Ecto neural progenitor cell (in vitro differentiated cells): ENCODE results near the gene PLB1.
"Not testable (repeated sequence)": the region's sequence is repeated elsewhere in the genome, so short reads cannot be mapped to it uniquely, and the experiment has no call there.

Source experiments
- DNase-seq: peaks from one replicate; pipeline ENCODE4 v3.0.0-alpha.2; 2018; ENCODE audit warnings: low spot score

PLB1 gene

DNA sequence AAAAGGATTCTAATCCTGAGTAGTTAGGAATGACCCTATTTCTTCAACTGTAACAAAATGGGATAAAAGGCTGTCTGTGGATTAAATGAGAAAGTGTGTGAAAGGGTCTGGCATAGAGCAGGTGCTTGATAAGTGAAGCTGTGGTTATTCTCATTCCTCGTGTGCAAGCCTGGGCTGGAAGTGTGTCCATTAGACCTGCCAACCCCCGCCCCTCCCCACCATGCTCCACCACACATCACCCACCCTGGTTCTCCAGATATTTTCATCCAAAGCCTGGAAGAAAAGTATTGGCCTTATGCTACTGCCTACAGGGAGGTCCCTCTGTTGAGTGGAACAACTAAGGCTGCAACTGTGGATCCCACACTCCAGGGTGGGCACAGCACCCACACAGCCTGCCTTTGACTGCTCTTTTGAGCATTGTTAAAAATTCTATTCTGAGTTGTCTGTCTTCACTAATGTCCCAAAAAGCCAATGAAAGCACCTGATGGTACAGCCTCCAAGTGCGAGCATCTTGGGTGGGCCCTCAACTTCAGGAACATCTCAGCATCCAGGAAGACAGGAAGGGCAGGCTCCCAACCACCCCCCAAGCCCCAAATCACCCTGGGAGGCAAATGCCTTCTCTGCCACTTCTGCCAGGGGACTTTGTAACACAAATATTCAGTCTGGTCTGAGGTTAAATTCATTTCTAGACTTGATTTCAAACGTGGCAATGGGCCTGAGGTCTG lies 153.0 kb downstream of the PLB1 start:
- DNase-seq, result no peak

DNA sequence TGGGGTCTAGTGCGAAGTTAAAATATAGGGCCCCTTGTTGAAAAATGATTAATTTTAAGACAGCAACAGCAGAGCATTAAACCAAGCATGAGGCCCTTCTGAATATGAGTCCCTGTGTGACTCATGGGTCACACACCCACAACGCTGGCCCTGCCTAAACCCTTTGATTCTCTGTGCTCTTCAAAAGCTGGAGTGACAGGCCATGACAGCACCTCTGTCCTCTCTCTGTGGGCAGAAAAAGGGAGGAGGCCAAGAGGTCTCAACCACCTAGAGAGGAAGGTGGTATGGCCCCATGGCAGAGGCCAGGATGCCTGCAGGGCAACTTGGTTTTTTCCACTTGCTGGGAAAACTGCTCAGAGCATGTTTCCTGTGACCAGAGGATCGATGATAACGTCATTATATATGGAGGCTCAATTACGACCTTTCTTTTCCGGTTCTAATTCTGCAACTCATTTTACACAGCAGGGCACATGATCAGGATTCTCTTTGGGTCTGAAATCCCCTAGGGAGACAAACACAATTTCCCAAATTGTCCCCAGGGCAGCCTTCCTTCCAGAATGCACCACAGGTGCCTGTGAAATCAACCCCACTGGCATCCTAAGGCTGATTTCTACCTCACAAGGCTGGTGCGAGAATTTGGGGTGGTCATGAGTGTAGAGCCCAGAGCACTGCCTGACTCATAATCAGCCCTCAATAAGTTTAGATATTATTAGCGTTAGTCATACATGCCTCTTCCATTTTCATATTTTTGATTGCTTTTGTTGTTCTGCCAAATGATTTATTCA lies 153.8 kb downstream of the PLB1 start:
- DNase-seq, result no peak

DNA sequence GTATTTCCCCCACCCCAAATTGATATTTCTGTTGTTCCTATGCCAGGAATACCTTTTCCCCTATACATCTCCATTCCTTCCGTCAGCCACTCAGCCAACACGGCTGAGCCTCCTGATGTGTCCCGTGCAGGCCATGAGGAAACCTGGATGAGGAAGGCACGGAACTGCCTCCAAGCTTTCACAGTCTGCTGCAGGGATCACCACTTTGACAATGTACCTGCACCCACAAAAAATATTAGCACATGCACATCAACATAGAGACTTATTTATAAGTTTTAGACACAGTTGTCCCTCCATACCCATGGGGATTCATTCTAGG lies 154.4 kb downstream of the PLB1 start:
- DNase-seq, result no peak

GRCh38 chr2:28652217-28652616 lies 156.4 kb downstream of the PLB1 start:
- no peak for DNase-seq

- DNase-seq, result no peak
These were observed 158.2 kb downstream of the PLB1 start for GRCh38 chr2:28653892-28654662.

GRCh38 chr2:28654663-28655320 lies 158.9 kb downstream of the PLB1 start:
- no peak for DNase-seq

DNA sequence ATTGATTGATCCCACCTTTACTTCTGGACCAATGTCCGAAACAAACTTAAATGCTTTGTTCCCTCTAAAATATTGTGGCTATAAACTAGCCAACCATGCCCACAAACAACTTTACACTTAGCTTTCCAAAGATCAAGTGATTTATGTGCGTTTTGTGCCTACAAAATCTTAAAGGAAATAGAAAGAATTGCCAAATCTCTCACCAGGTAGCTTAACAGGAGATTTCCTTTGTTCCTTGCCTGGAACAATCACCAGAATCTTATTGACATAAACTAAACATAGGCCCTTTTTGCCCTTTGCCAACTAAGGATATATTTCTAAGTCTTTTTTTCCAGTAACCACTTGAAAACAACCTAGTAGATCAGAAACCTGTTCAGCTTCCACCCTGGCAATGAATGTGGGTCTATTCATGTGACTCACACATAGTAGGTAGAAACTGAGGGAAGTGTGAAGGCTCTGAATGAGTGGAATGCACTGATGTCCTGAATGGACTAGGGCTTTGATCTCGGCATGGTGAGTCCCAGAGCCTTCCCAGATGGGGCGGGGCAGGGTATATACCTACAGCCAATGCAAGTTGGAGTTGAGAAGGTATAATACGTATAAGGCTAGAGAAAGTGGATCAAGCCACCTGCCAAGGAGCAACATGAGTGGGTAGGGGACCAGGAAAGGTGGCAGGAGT lies 161.2 kb downstream of the PLB1 start:
- no peak for DNase-seq

- DNase-seq, result no peak
These were observed 162.5 kb downstream of the PLB1 start for GRCh38 chr2:28658369-28658768.

GRCh38 chr2:28659127-28659526 lies 163.3 kb downstream of the PLB1 start:
- DNase-seq, result no peak

GRCh38 chr2:28661589-28662001 lies 165.7 kb downstream of the PLB1 start:
- no peak for DNase-seq

DNA sequence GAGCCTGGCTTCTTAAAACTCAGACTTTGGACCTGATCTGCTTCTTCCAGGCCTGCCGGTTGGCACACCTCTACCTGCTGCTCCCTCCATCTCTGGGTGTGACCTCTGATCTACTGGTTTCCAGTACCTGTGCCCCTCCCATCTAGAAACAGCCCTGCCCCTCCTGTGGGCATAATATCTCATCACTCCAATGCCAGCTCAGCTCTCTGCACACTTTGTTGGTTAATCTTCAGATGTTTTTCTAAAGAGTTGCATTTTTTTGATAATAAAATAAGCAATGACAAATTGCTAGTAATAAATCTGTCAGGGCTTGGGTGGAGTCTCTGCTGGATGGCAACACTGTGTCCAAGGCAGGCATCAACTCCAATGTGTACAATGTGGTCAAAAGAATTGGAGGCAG lies 166.2 kb downstream of the PLB1 start:
- no peak for DNase-seq

DNA sequence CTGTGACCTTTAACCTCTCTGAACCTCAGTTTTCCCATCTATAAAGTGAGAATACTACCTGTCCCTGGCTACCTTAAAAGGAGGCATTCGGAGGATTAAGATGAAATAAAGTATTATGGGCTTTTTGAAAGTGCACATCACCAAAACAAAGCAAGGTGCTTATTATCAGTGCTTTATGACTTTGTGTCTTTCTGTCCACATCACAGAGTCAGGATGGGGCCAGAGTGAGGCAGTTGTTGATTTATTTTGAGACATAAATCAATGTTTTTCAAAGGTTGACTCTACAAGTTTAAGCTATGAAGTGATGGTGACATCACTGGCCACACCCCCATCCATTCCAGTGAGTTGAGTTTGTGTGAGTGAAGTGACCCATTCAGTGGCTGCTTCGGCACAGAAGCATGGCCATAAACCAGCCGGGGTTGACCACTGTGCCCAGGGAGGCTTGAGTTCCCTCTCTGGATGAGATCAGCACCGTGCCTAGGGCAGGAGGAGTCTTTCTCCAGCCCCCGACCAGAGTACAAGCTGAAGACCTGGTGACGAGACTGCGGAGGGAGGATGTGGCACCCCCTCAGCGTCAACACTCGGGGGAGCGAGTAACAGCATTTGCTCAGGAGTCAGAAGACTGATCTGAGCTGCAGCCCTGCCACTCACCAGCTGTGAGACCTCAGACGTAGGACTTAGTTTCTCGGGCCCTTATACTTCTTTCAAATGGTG lies 166.8 kb downstream of the PLB1 start:
- DNase-seq, result no peak

DNA sequence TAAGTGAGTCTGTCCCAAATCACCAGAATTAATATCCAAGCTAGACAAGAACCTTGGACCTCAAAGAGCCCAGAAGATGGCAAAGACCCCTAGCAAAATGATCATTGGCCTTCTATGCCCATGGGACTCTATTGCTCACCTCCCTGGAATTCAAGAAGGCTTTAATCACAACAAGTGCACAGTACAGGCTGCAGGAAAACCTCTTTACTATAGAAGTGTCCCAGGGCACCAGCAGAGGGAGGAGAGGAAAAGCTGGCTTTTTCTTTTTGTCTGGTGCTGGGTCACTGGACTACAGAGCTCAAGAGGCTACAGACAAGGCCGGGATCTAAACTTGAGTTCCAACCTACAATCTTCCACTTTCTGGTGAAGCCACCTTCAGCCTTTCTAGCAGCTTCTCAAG lies 167.5 kb downstream of the PLB1 start:
- DNase-seq, result no peak

DNA sequence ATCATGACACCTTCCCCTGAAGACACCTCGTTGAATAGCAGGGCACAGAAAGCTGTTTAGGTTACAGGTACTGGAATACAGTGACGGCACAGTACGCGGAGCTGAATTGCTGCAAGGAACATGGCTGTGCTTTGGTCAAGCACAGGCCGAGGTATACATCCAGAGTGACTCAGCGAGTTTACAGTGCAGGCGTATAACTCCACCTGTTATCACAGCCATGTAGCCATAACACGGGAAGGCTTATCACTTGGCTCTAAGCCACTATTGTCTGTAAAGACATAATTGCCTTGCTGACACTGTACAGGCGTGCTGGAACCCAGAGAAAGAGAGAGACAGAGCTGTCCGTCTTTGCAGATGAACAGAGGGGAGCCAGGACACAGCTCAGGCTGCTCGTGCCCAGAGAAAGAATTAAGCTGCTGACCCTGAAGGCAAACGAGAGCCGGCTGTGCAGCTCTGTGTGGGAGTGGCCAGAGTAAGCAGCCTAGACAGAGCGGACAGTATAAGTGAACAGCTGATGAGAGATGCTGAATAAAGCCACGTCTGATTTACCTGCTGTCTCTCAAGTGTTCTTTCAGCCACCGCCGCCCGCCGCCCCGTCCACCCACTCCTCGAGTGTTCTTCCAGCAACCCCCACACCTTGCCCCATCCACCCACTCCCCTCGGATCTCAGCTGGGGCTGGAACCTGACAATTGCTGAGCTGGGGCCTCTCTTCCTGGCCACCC lies 168.4 kb downstream of the PLB1 start:
- DNase-seq, result peak; percentile 62

- DNase-seq, result no peak
These were observed 169.3 kb downstream of the PLB1 start for GRCh38 chr2:28665041-28665704.

- not testable (repeated sequence) for DNase-seq
These were observed 170.0 kb downstream of the PLB1 start for GRCh38 chr2:28665811-28666377.

DNA sequence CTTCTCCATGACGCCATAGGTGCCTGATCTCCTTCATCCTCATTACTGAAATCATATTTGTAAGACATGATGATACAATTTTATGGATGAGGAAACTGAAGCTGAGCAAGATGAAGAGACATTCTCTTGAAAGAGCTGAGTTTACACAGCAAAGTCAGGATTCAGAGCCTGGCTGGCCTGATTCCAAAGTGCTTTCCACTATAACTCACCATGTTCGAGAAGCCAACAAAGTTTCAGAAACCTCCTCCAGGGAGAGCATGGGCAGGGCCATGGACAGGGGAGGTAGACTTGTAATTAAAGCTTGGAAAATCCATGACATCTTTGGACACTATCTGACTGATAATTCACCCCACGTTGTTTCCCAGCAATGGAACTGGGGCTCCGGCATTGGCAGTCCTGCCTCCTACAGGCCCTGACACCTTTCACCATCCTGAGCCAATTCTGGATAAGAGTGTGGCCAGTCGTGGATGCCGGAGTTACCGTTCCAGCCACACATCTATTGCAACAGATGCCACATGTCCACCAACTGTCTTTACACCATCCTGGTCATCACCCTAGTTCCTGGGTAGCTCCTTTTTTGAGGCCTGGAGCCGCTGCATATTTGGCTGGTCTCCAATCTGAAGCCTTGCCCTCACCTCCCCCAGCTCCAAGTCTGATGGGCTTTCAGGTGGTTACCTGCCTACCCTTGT lies 170.8 kb downstream of the PLB1 start:
- no peak for DNase-seq

GRCh38 chr2:28667261-28667660 lies 171.4 kb downstream of the PLB1 start:
- no peak for DNase-seq
